Lower lobe of right lung (tissue), 2 donors: ENCODE measurements around the gene ZNF384. TPM values are rescaled to one million over a fixed set of nuclear protein-coding genes. Genes with fewer than 3 reads are reported as not detected.

Source experiments
- ATAC-seq, 2 donors: fragments of 200-7000 bp; cut with Tn5 transposase; one replicate each; pipeline ENCODE4 v1.9.1; 2020 to 2022; ENCODE audit warnings: mild to moderate bottlenecking in 2 of 2, moderate library complexity in 2 of 2
- DNase-seq: peaks from one replicate; pipeline ENCODE4 v3.0.0-alpha.2; 2020
- H3K27ac ChIP-seq: fragments of 200-600 bp; one replicate; pipeline ENCODE4 v1.8.0; 2022
- H3K27me3 ChIP-seq: fragments of 200-600 bp; one replicate; pipeline ENCODE4 v1.8.0; 2022; ENCODE audit warnings: low read depth
- H3K36me3 ChIP-seq: fragments of 200-600 bp; one replicate; pipeline ENCODE4 v1.8.0; 2022; ENCODE audit warnings: mild to moderate bottlenecking
- H3K4me1 ChIP-seq: fragments of 200-600 bp; one replicate; pipeline ENCODE4 v1.8.0; 2022
- H3K4me3 ChIP-seq: fragments of 200-600 bp; one replicate; pipeline ENCODE4 v1.8.0; 2022; ENCODE audit warnings: mild to moderate bottlenecking
- H3K9me3 ChIP-seq: fragments of 200-600 bp; one replicate; pipeline ENCODE4 v1.8.0; 2022
- CTCF ChIP-seq: fragments of 200-600 bp; IDR thresholded peaks from one replicate; pipeline ENCODE4 v1.8.0; 2022; ENCODE audit warnings: antibody characterized with exemption, mild to moderate bottlenecking
- intact Hi-C: fragments of 100-400 bp; cut with DNase I; formaldehyde crosslinking; loops from one replicate; pipeline ENCODE4 v1.11.0; 2022
- total RNA-seq: library from RNA; stranded (reverse); fragmentation: NEBNext Ultra II Directional; extraction: Animal tissue kit (Norgen Biotek cat#: 25700); gene quantifications from one replicate; pipeline ENCODE4 v1.2.1, GENCODE V29; 2021
- donor health status: DM: no; HTN: yes; CAD: no; lungs with severe emphysema.

The ZNF384 gene
- total RNA-seq, 1 donor from 2014 or later, result 48.7 TPM

- Histone ChIP-seq H3K27ac (no peak overlapping the region), H3K27me3 (peaks cover 8% of the 10 kb centered on the region), H3K4me3 (no peak overlapping the region), H3K36me3 (no peaks in the 10 kb centered on the region), H3K9me3 (no peaks in the 10 kb centered on the region), H3K4me1 (peaks cover 24% of the 10 kb centered on the region)
- TF ChIP-seq CTCF, result no peak
- DNase-seq, result no peak
- intact Hi-C loops, result no loop called here
- no peak for ATAC-seq
These were observed 3.7 kb upstream of the ZNF384 start for GRCh38 chr12:6692888-6693287.

- Histone ChIP-seq H3K36me3 (peaks cover 6% of the 10 kb centered on the region), H3K4me3 (no peak overlapping the region), H3K9me3 (no peaks in the 10 kb centered on the region), H3K4me1 (peaks cover 38% of the 10 kb centered on the region), H3K27ac (no peak overlapping the region), H3K27me3 (no peaks in the 10 kb centered on the region)
- TF ChIP-seq CTCF, result no peak
- DNase-seq (no peak), ATAC-seq (no peak)
- intact Hi-C loops, result no loop called here
These were observed 2.3 kb upstream of the ZNF384 start for GRCh38 chr12:6691473-6691872.

- intact Hi-C loops, result no loop called here
- ATAC-seq (peak; percentile 1 to 3), DNase-seq (peak; percentile 62)
- Histone ChIP-seq H3K36me3 (peaks cover 16% of the 10 kb centered on the region), H3K27ac (peak overlapping the region; percentile 96), H3K27me3 (no peaks in the 10 kb centered on the region), H3K9me3 (no peaks in the 10 kb centered on the region), H3K4me3 (peak overlapping the region; percentile 86), H3K4me1 (peaks cover 58% of the 10 kb centered on the region)
- TF ChIP-seq CTCF, result no peak
These were observed 604 bp downstream of the ZNF384 start for GRCh38 chr12:6688543-6688998.

GRCh38 chr12:6685814-6686213, 3.4 kb downstream of the ZNF384 start:
- intact Hi-C loops, result no loop called here
- no peak for TF ChIP-seq CTCF
- DNase-seq (no peak), ATAC-seq (no peak)
- H3K36me3 ChIP-seq, result peaks cover 35% of the 10 kb centered on the region
- H3K27me3 ChIP-seq, result no peaks in the 10 kb centered on the region
- H3K9me3 ChIP-seq, result no peaks in the 10 kb centered on the region
- no peak overlapping the region for H3K27ac ChIP-seq
- H3K4me1 ChIP-seq, result peaks cover 50% of the 10 kb centered on the region
- H3K4me3 ChIP-seq, result no peak overlapping the region

- no peak for ATAC-seq
- Histone ChIP-seq H3K36me3 (peaks cover 47% of the 10 kb centered on the region), H3K4me1 (peaks cover 40% of the 10 kb centered on the region), H3K4me3 (no peak overlapping the region), H3K27ac (no peak overlapping the region), H3K9me3 (no peaks in the 10 kb centered on the region), H3K27me3 (no peaks in the 10 kb centered on the region)
- intact Hi-C loops, result no loop called here
- no peak for DNase-seq
- TF ChIP-seq CTCF, result peak; percentile 55
These were observed 4.6 kb downstream of the ZNF384 start for GRCh38 chr12:6684609-6685008.

- Histone ChIP-seq H3K4me1 (no peaks in the 10 kb centered on the region), H3K27me3 (no peaks in the 10 kb centered on the region), H3K4me3 (no peak overlapping the region), H3K9me3 (no peaks in the 10 kb centered on the region), H3K36me3 (peaks cover 95% of the 10 kb centered on the region), H3K27ac (no peak overlapping the region)
- ATAC-seq, result no peak
- intact Hi-C loops, result no loop called here
- no peak for DNase-seq
- TF ChIP-seq CTCF, result no peak
These were observed 12.2 kb downstream of the ZNF384 start for GRCh38 chr12:6676962-6677361.
